WTC11 (cell line): ENCODE measurements around the gene C19orf73. TPM values are rescaled to one million over a fixed set of nuclear protein-coding genes. Genes with fewer than 3 reads are reported as not detected.
A peak's percentile ranks its signal among the peaks of the same experiment; 100 is the strongest.

Experiments
- ATAC-seq: fragments of 200-7000 bp; cut with Tn5 transposase; 2 replicates; pipeline ENCODE4 v1.10.0; 2021; ENCODE audit warnings: mild to moderate bottlenecking, moderate library complexity
- CTCF ChIA-PET: fragments of 300-600 bp; sonication (Branson Sonifier 250); formaldehyde crosslinking; loops from one replicate; lab custom pipeline; 2021; ENCODE audit warnings: antibody characterized with exemption; lab: Charles Lee
- POLR2A ChIA-PET: fragments of 350-600 bp; sonication (Branson Sonifier 250); formaldehyde crosslinking; loops from one replicate; lab custom pipeline; 2021; ENCODE audit warnings: antibody characterized with exemption; lab: Charles Lee
- DNase-seq: peaks from one replicate; pipeline ENCODE4 v3.0.0; 2021; ENCODE audit warnings: low spot score
- H3K27ac Mint-ChIP-seq: 2 replicates; pipeline ENCODE4 v1.8.0; 2021; ENCODE audit warnings: mixed read lengths
- H3K27me3 Mint-ChIP-seq: 2 replicates; pipeline ENCODE4 v1.8.0; 2021; ENCODE audit warnings: low read depth, mild to moderate bottlenecking, moderate library complexity, mixed read lengths
- H3K36me3 Mint-ChIP-seq: 2 replicates; pipeline ENCODE4 v1.8.0; 2021; ENCODE audit warnings: mixed read lengths
- H3K4me1 Mint-ChIP-seq: 2 replicates; pipeline ENCODE4 v1.8.0; 2022; ENCODE audit warnings: mixed read lengths
- H3K4me3 Mint-ChIP-seq: 2 replicates; pipeline ENCODE4 v1.8.0; 2021; ENCODE audit warnings: mild to moderate bottlenecking, moderate library complexity, mixed read lengths
- H3K9me3 Mint-ChIP-seq: 2 replicates; pipeline ENCODE4 v1.8.0; 2021; ENCODE audit warnings: mixed read lengths
- CDX4 ChIP-seq: fragments of 250-450 bp; sonication (Bioruptor Pico); IDR thresholded peaks from 2 replicates; pipeline ENCODE4 v1.9.0; 2021; ENCODE audit warnings: moderate library complexity, mild to moderate bottlenecking, inconsistent platforms, borderline replicate concordance
- CTCF ChIP-seq: fragments of 200-600 bp; IDR thresholded peaks from 2 replicates; pipeline ENCODE4 v1.8.0; 2022; ENCODE audit warnings: antibody characterized with exemption
- E2F4 ChIP-seq: sonication (generic); formaldehyde crosslinking; IDR thresholded peaks from 2 replicates; pipeline ENCODE4 v1.8.1; 2022; ENCODE audit warnings: low read depth, mild to moderate bottlenecking, moderate library complexity, missing genetic modification reagents, borderline replicate concordance
- ETV6 ChIP-seq: sonication (generic); formaldehyde crosslinking; IDR thresholded peaks from 2 replicates; pipeline ENCODE4 v1.8.1; 2022; ENCODE audit warnings: mild to moderate bottlenecking, missing genetic modification reagents
- FOXJ3 ChIP-seq: sonication (generic); formaldehyde crosslinking; IDR thresholded peaks from 2 replicates; pipeline ENCODE4 v1.9.0; 2021; ENCODE audit warnings: missing genetic modification reagents, mild to moderate bottlenecking, borderline replicate concordance
- FOXK1 ChIP-seq: sonication (generic); formaldehyde crosslinking; IDR thresholded peaks from 2 replicates; pipeline ENCODE4 v1.8.0; 2022; ENCODE audit warnings: mild to moderate bottlenecking, moderate library complexity, missing genetic modification reagents
- FOXP1 ChIP-seq: sonication (generic); formaldehyde crosslinking; IDR thresholded peaks from 2 replicates; pipeline ENCODE4 v1.8.0; 2022; ENCODE audit warnings: missing genetic modification reagents, mild to moderate bottlenecking, moderate library complexity, borderline replicate concordance
- HMGA2 ChIP-seq: fragments of 250-450 bp; sonication (Bioruptor Pico); IDR thresholded peaks from 2 replicates; pipeline ENCODE4 v1.4.0; 2021; ENCODE audit warnings: mild to moderate bottlenecking, moderate library complexity
- IRF1 ChIP-seq: sonication (generic); formaldehyde crosslinking; IDR thresholded peaks from 2 replicates; pipeline ENCODE4 v1.8.0; 2023; ENCODE audit warnings: missing genetic modification reagents
- MYBL2 ChIP-seq: sonication (generic); formaldehyde crosslinking; IDR thresholded peaks from 2 replicates; pipeline ENCODE4 v1.8.1; 2023; ENCODE audit warnings: mild to moderate bottlenecking, moderate library complexity, missing genetic modification reagents
- NR1H2 ChIP-seq: sonication (generic); formaldehyde crosslinking; IDR thresholded peaks from 2 replicates; pipeline ENCODE4 v1.9.0; 2021; ENCODE audit warnings: mild to moderate bottlenecking, moderate library complexity, missing genetic modification reagents
- NR2C2 ChIP-seq: sonication (generic); formaldehyde crosslinking; IDR thresholded peaks from 2 replicates; pipeline ENCODE4 v1.8.0; 2022; ENCODE audit warnings: mild to moderate bottlenecking, missing genetic modification reagents
- PRRX2 ChIP-seq: fragments of 250-450 bp; sonication (Bioruptor Pico); IDR thresholded peaks from 2 replicates; pipeline ENCODE4 v1.8.0; 2021; ENCODE audit warnings: mild to moderate bottlenecking
- SMAD4 ChIP-seq: sonication (generic); formaldehyde crosslinking; IDR thresholded peaks from 2 replicates; pipeline ENCODE4 v1.8.0; 2022; ENCODE audit warnings: mild to moderate bottlenecking, missing genetic modification reagents
- SOX15 ChIP-seq: fragments of 250-450 bp; sonication (Bioruptor Pico); IDR thresholded peaks from 2 replicates; pipeline ENCODE4 v1.9.0; 2021; ENCODE audit warnings: mild to moderate bottlenecking
- STAT6 ChIP-seq: sonication (generic); formaldehyde crosslinking; conservative IDR thresholded peaks from 2 replicates; pipeline ENCODE4 v1.8.1; 2023; ENCODE audit warnings: mild to moderate bottlenecking, low read depth, missing genetic modification reagents, moderate library complexity
- TEAD1 ChIP-seq: sonication (generic); formaldehyde crosslinking; IDR thresholded peaks from 2 replicates; pipeline ENCODE4 v1.8.0; 2022; ENCODE audit warnings: mild to moderate bottlenecking, missing genetic modification reagents
- USF1 ChIP-seq: sonication (generic); formaldehyde crosslinking; IDR thresholded peaks from 2 replicates; pipeline ENCODE4 v1.8.0; 2022; ENCODE audit warnings: mild to moderate bottlenecking, missing genetic modification reagents
- USF2 ChIP-seq: sonication (generic); formaldehyde crosslinking; IDR thresholded peaks from 2 replicates; pipeline ENCODE4 v1.8.1; 2023; ENCODE audit warnings: mild to moderate bottlenecking, missing genetic modification reagents, moderate library complexity
- ZBTB21 ChIP-seq: sonication (generic); formaldehyde crosslinking; IDR thresholded peaks from 2 replicates; pipeline ENCODE4 v1.8.1; 2023; ENCODE audit warnings: mild to moderate bottlenecking, missing genetic modification reagents, borderline replicate concordance
- ZMAT4 ChIP-seq: fragments of 250-450 bp; sonication (Bioruptor Pico); IDR thresholded peaks from 2 replicates; pipeline ENCODE4 v1.9.0; 2021; ENCODE audit warnings: mild to moderate bottlenecking
- ZNF317 ChIP-seq: sonication (generic); formaldehyde crosslinking; IDR thresholded peaks from 2 replicates; pipeline ENCODE4 v1.8.1; 2023; ENCODE audit warnings: low read depth, mild to moderate bottlenecking, moderate library complexity, missing genetic modification reagents, borderline replicate concordance
- ZNF671 ChIP-seq: fragments of 250-450 bp; sonication (Bioruptor Pico); IDR thresholded peaks from 2 replicates; pipeline ENCODE4 v1.8.0; 2021; ENCODE audit warnings: mild to moderate bottlenecking
- total RNA-seq: library from RNA; stranded (reverse); gene quantifications from 3 replicates; pipeline ENCODE4 v1.2.3, GENCODE V29; 2021

C19orf73 gene
- total RNA-seq, 1 experiment from 2014 or later: 3.2 TPM

GRCh38 chr19:49128545-49129237, 9.7 kb upstream of the C19orf73 start (continued):
- no peak for TF ChIP-seq USF1 (CRISPR knock-in tag)
- no peak for TF ChIP-seq FOXJ3 (CRISPR knock-in tag)

GRCh38 chr19:49127674-49128544, 9.0 kb upstream of the C19orf73 start:
- ChIA-PET CTCF (interaction anchor here (0.6 to 9.7 kb wide), 26 partner anchors 8 to 462 kb away, joined by 3 to 118 read pairs (median 6); partner anchors contain the start of gene LIN7B), POLR2A (interaction anchor here (1.3 to 1.5 kb wide), 2 partner anchors 18 to 21 kb away, joined by 5 read pairs; no protein-coding TSS in a partner anchor)
- peak; percentile 98 for DNase-seq
- Mint-ChIP-seq H3K27ac (peak overlapping the region; percentile 97), H3K4me3 (peak overlapping the region; percentile 89), H3K9me3 (no peaks in the 10 kb centered on the region), H3K4me1 (peaks cover 25% of the 10 kb centered on the region), H3K36me3 (no peaks in the 10 kb centered on the region), H3K27me3 (peaks cover 66% of the 10 kb centered on the region)
- ATAC-seq: peak; percentile 90
- TF ChIP-seq STAT6 (CRISPR knock-in tag) (no peak), SMAD4 (CRISPR knock-in tag) (no peak), ZNF671 (CRISPR knock-in tag) (no peak), USF2 (CRISPR knock-in tag) (0 out of 2 replicates have a peak, but pooled peaks have one; percentile 38), HMGA2 (CRISPR knock-in tag) (no peak), FOXP1 (CRISPR knock-in tag) (peak; percentile 98), FOXK1 (peak; percentile 84), ETV6 (CRISPR knock-in tag) (peak; percentile 97), ZNF317 (CRISPR knock-in tag) (peak; percentile 60; the same call in 1 of the 2 replicates), ZBTB21 (peak; percentile 91; the same call in 1 of the 2 replicates), SOX15 (CRISPR knock-in tag) (no peak), NR1H2 (CRISPR knock-in tag) (peak; percentile 82), ZMAT4 (no peak), CDX4 (CRISPR knock-in tag) (no peak), NR2C2 (CRISPR knock-in tag) (0 out of 2 replicates have a peak, but pooled peaks have one; percentile 46), PRRX2 (CRISPR knock-in tag) (no peak), E2F4 (CRISPR knock-in tag) (no peak), IRF1 (CRISPR knock-in tag) (peak; percentile 97), CTCF (no peak), TEAD1 (CRISPR knock-in tag) (peak; percentile 97), MYBL2 (peak; percentile 82)
